D721Med (cell line): ENCODE measurements around the gene FAM170B.

Source experiments
- DNase-seq: peaks from one replicate; pipeline ENCODE4 v3.0.0; 2011; ENCODE audit warnings: low spot score; ENCODE audit not compliant: insufficient read length
- FAIRE-seq: peaks from 2 replicates; lab custom pipeline; 2011; peaks lifted over from hg19 to GRCh38; lab: Jason Lieb, UNC
- TF ChIP-seq, protein P1 (sequence below): IDR thresholded peaks from 2 replicates; pipeline ENCODE4 v1.5.1; 2012; ENCODE audit warnings: mild to moderate bottlenecking, control low read depth; ENCODE audit not compliant: insufficient read depth; ENCODE audit errors: missing control alignments

FAM170B gene

DNA sequence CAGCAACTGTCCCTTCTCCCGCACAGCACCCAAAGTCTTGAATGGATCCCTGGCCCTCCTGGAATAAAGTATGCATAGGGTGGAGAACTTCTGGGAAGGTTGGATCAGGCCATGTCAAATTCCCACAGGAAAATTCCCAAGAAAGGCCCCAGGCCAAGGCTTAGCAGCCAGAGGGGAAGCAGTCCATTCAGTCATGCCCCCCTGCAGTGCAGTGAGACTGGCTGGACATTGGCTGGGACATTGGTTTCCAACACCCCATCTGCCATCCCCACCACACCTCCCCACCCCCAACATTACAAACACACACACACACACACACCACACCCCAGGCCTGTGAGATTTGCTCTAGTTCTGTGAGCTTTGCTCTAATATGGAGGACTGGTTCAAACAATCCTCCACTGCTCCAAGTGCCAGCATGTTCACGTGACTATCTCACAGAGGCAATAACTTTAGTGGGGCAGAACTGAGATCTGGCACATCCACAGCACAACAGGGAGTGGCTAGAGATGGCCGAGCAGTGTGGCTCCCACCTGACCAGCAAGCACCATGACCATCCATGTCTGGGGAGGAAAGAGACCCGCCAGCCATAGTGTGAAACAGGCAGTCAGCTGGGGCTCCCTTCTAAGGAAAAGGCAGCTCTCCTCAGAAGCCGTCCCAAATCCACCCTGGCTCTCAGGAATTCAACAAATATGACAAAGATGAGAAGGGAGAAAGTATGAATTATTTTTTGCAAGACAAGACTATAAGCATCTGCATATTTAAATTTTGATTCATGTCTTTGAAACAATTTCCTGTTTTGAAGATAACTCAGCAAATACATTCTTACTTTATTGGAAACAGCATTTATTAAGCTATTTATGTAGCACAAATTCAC lies 6.7 kb upstream of the FAM170B start:
- FAIRE-seq = no peak
- TF ChIP-seq, protein P1, sequence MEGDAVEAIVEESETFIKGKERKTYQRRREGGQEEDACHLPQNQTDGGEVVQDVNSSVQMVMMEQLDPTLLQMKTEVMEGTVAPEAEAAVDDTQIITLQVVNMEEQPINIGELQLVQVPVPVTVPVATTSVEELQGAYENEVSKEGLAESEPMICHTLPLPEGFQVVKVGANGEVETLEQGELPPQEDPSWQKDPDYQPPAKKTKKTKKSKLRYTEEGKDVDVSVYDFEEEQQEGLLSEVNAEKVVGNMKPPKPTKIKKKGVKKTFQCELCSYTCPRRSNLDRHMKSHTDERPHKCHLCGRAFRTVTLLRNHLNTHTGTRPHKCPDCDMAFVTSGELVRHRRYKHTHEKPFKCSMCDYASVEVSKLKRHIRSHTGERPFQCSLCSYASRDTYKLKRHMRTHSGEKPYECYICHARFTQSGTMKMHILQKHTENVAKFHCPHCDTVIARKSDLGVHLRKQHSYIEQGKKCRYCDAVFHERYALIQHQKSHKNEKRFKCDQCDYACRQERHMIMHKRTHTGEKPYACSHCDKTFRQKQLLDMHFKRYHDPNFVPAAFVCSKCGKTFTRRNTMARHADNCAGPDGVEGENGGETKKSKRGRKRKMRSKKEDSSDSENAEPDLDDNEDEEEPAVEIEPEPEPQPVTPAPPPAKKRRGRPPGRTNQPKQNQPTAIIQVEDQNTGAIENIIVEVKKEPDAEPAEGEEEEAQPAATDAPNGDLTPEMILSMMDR = no peak
- DNase-seq = no peak

DNA sequence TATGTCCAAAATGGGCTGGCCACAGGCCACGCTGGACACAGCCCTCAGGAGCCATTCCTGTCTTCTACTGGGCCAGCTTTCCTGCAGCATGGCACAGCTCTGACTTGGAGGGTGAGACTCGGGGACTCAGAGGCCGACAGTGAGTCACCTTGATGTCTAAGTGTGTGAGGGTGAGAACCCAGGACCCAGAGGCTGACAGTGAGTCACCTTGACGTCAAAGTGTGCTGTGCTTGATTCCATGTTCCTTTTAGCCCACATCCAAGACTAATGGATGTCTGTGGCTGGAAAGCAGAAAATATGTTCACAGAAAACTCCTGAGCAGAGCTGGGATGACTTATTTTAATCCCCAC lies 6.0 kb upstream of the FAM170B start:
- TF ChIP-seq, protein P1 = no peak
- FAIRE-seq = no peak
- DNase-seq = no peak

DNA sequence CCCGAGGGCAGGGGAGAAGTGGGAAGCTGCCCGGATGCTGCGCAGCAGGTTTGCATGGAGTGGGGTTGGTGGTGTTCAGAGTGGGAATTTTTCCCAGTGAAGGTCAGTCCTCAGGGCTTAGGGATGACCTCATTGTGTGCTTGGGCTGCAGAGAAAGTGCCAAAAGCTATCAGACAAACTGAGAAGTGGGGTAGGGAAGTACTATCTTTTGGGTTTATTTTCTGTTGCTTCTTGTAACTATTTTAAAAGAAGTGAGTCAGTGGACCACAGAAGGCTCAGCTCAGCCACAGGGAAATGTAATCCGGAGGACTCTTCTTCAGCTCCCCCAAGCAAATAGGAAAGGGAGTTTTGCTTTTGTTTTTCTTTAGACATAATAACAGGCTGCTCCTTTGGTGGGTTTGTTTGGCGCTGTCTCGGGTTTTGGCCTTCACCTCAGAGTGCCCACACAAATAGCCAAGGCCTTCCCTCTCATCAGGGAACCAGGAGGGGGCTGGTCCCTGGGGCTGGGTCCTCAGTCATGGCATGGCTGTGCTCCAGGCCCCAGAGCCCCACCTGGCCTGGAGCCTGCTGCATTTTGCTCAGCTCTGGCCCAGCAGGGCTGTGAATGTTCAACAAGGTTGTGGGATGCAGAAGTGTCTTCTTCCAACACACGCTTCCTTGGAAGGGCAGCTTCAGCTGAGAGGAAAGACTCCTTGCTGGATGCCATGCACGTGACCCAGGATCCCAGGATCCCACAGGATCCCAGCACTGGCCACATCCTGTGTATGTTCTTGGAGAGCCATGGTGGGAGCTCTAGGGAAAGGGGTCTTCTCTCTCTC lies 5.4 kb upstream of the FAM170B start:
- no peak for DNase-seq
- no peak for FAIRE-seq
- TF ChIP-seq, protein P1 = no peak

DNA sequence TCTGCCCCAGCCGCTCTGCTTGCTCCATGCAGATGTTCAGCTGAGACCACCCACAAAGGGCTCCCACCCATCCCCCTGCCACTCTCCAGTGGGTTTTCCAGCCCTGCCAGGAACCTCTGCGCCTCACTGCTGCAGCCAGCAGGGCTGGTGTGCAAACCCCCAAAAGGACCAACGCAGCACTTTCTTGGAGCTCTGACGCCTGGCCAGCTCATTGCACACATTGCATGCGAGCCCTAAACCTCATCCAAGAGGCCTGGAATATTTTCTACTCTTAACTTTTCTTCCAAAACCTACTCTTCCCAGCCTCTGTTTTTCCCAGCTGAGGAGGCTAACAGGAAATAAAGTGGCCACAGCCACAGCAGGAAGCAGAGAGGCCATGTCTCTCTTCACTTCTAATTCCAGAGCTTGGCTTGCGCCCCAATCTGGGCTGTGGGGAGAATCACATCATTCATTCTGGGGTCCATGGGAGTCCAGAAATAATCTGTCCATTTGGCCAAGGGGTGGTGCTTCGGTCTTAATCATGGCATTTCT lies 4.6 kb upstream of the FAM170B start:
- TF ChIP-seq, protein P1 = no peak
- no peak for FAIRE-seq
- no peak for DNase-seq

DNA sequence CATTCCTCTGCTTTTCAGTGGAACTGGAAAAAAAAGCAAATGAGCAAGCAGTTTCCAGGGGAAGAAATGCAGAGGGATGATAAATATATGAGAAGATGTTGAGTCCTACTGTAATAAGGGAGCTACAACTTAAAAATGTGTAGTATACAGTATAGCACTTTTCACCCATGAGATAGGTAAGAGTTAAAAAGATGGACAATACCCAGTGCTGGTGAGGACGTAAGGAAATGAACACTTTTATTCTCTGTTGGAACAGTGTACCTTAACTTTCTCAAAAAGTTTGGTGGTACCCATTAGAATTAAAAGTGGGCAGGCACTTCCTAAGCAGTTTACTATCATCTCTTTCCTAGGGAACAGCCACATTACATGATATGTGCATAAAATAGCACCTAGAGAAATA lies 2.7 kb upstream of the FAM170B start:
- TF ChIP-seq, protein P1 = no peak
- FAIRE-seq = no peak
- no peak for DNase-seq

DNA sequence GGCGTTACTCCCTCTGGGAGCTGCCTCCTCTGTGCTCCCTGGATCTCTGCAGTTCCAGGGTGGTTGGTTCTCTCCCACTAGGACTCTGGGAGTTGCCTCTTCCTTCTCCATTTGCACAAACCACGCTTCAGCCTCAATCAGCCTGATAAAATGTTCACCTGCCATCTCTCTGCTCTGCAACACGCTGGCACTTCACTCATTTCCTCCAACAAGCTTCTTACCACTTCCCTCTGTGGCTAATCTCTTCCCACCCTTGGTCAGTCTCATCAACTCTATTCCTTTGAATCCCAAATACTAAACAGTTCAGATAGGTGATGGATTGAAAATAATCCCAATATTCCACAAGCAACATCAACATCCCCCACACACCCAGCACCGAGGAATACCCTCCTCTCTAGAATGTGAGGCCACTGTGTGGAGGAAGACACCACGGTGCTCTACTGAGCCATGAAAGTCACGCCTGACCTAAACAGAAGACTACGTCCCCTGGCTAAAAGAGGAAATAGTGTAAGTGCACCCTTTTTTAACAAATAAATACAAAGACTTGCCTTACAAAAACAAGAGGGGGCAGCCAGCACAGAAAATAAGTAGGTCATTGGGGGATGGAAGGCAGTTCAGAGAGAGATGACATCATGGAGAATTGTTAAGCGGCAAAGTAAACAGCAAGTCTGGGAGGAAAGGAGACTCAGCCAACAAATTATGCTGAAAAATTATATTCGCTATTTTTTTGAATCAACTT lies 1.9 kb upstream of the FAM170B start:
- FAIRE-seq (no peak), DNase-seq (no peak)
- TF ChIP-seq, protein P1 = no peak
